ENCODE measurements around the gene SLC24A5. TPM values are rescaled to one million over a fixed set of nuclear protein-coding genes. Genes with fewer than 3 reads are reported as not detected.

Gene SLC24A5
- total RNA-seq, 4 donors from 2014 or later, result not detected

DNA sequence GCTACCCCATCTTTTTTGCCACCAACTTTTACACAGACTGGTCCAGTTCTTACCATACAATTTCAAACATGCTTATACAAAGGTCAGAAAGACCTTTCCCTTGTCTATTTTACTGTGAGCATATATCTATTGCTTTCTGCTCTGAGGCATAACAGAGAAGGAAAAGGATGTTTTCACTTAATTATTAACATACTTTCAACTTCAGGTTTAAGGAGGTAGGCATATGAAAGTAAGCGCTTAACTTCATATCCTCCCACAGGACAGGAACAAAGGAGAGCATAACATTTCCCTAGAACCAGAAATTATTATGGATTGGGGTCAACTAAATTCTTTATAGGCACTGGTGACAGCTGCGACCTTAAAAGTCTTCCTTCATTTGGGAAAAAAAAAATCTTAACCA, 56.2 kb downstream of the SLC24A5 start:
- no peak for ATAC-seq
- DNase-seq, result no peak
- TF ChIP-seq CTCF (IDR thresholded peaks at IDR 0.05 in 4 of 5, conservative IDR thresholded peaks at IDR 0.05 in 1 of 5), result no peak
- no peak for TF ChIP-seq POLR2A (IDR thresholded peaks at IDR 0.05)
- Histone ChIP-seq H3K9me3 (no peaks in the 10 kb centered on the region), H3K36me3 (no peaks in the 10 kb centered on the region), H3K27me3 (peaks cover 8 to 25% (median 23%) of the 10 kb centered on the region in 3 donors), H3K4me1 (peaks cover 0 to 6% of the 10 kb centered on the region in 2 donors), H3K27ac (peak overlapping the region in 1 of 4 donors; percentile 27), H3K4me3 (peak overlapping the region in 3 of 4 donors; percentile 48 to 61 (median 55))
- in situ Hi-C loops (cut with MboI; ENCODE audit: low sequenced_read_pairs in 4 of 4) (no loop called here), intact Hi-C loops (cut with DNase I; ENCODE audit: low total_unique reads) (no loop called here)

DNA sequence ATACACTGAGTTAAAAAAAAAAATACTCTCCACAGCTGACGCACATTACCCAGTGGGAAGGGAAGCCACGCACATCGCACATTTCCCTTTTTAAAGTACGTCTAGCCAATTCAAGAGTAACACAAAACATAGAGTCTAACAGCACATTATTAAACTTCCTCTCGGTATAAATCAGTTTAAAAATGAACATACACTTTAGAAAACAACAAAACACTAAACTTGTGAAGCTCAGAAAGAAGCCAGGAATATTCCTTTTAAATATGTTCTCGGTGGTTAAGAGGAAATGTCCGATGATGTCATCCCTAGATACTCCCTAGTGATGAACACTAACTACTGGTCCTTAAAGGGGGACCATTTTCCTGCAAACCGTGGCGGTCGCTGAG, 56.6 kb downstream of the SLC24A5 start:
- no peak for TF ChIP-seq CTCF (IDR thresholded peaks at IDR 0.05 in 4 of 5, conservative IDR thresholded peaks at IDR 0.05 in 1 of 5)
- TF ChIP-seq POLR2A (IDR thresholded peaks at IDR 0.05), result no peak
- H3K9me3 ChIP-seq, result no peaks in the 10 kb centered on the region
- DNase-seq (no peak), ATAC-seq (peak in 1 of 2 donors; percentile 51)
- in situ Hi-C loops (cut with MboI; ENCODE audit: low sequenced_read_pairs in 4 of 4), result no loop called here
- peaks cover 0 to 6% of the 10 kb centered on the region in 2 donors for H3K4me1 ChIP-seq
- peaks cover 8 to 25% (median 23%) of the 10 kb centered on the region in 3 donors for H3K27me3 ChIP-seq
- H3K4me3 ChIP-seq, result peak overlapping the region; percentile 48 to 61 (median 56)
- H3K27ac ChIP-seq, result peak overlapping the region; percentile 27 to 49 (median 30)
- intact Hi-C loops (cut with DNase I; ENCODE audit: low total_unique reads), result no loop called here
- H3K36me3 ChIP-seq, result no peaks in the 10 kb centered on the region

DNA sequence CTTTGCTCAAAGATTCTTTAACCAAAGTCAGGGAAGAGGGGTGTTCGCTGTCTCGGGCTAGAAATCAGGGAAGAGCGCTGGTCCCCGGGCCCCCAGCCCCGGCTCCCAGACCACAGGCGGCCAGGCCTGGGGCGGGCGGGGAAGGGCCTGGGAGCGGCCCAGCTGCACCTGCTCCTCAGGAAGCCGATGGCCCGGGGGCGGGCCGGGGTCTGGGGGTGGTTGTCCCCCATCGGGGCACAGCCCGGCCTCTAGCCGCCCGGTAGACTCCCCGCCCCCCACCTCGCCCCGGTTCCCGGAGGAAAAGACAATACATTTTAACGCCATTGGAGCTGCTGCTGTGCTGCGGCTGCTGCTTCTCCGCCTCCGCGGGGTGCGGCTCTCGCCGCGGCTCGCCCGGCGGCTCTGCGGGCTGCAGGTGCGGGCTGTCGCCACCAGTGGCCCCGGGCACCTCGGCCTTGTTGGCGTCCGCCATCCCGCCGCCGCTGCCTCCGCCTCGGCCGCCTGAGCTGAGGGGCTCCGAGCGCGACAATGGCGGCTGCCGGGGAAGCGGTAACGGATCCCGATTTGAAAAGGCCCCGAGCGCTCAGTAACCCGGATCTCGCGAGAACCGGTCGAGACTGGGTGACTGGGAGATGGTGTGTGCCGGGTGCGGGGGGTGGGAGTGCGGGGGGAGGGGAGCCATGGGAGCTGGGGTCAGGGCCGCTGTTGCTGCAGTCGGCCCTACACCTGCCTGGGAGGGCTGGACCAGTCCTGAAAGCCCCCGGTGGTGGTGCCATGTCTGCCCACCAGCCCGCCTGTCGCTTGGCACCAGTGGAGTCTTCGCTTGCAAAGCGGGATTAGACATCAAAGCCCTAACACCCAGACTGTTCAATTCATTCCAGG, 57.2 kb downstream of the SLC24A5 start, which contains the start of gene MYEF2:
TSS of gene MYEF2 (minus strand) at position 530 of the 882 bp plus-strand sequence. CDS start at position 472, 58 bp downstream.
- peaks cover 8 to 25% (median 23%) of the 10 kb centered on the region in 3 donors for H3K27me3 ChIP-seq
- ATAC-seq (peak in 1 of 2 donors; percentile 24), DNase-seq (peak in 1 of 2 donors; percentile 11)
- intact Hi-C loops (cut with DNase I; ENCODE audit: low total_unique reads) (no loop called here), in situ Hi-C loops (cut with MboI; ENCODE audit: low sequenced_read_pairs in 4 of 4) (no loop called here)
- H3K36me3 ChIP-seq, result no peaks in the 10 kb centered on the region
- peak within 1 kb of the TSS; percentile 48 to 61 (median 56) for H3K4me3 ChIP-seq
- TF ChIP-seq CTCF (IDR thresholded peaks at IDR 0.05 in 4 of 5, conservative IDR thresholded peaks at IDR 0.05 in 1 of 5) (no peak), POLR2A (IDR thresholded peaks at IDR 0.05) (no peak)
- peaks cover 0 to 6% of the 10 kb centered on the region in 2 donors for H3K4me1 ChIP-seq
- H3K27ac ChIP-seq, result peak within 1 kb of the TSS; percentile 27 to 49 (median 30)
- H3K9me3 ChIP-seq, result no peaks in the 10 kb centered on the region

- H3K27ac ChIP-seq, result no peak overlapping the region
- H3K9me3 ChIP-seq, result no peaks in the 10 kb centered on the region
- in situ Hi-C loops (cut with MboI; ENCODE audit: low sequenced_read_pairs in 4 of 4) (no loop called here), intact Hi-C loops (cut with DNase I; ENCODE audit: low total_unique reads) (no loop called here)
- no peak for DNase-seq
- H3K4me3 ChIP-seq, result peak overlapping the region in 2 of 4 donors; percentile 56 to 61
- TF ChIP-seq CTCF (IDR thresholded peaks at IDR 0.05 in 4 of 5, conservative IDR thresholded peaks at IDR 0.05 in 1 of 5) (no peak), POLR2A (IDR thresholded peaks at IDR 0.05) (no peak)
- H3K36me3 ChIP-seq, result no peaks in the 10 kb centered on the region
- H3K27me3 ChIP-seq, result peaks cover 8 to 25% (median 23%) of the 10 kb centered on the region in 3 donors
- ATAC-seq, result no peak
- peaks cover 0 to 6% of the 10 kb centered on the region in 2 donors for H3K4me1 ChIP-seq
Observed at GRCh38 chr15:48178648-48178931, 57.8 kb downstream of the SLC24A5 start.

Data from gastrocnemius medialis (tissue), 4 donors.